GM12801 (cell line): ENCODE data around the gene RPH3AL.

ENCODE experiments used
- TF ChIP-seq, protein P1 (sequence below): IDR thresholded peaks from one replicate; pipeline ENCODE4 v1.5.1; 2011; ENCODE audit warnings: control low read depth; ENCODE audit not compliant: insufficient read length; ENCODE audit errors: extremely low read depth

Gene RPH3AL

DNA sequence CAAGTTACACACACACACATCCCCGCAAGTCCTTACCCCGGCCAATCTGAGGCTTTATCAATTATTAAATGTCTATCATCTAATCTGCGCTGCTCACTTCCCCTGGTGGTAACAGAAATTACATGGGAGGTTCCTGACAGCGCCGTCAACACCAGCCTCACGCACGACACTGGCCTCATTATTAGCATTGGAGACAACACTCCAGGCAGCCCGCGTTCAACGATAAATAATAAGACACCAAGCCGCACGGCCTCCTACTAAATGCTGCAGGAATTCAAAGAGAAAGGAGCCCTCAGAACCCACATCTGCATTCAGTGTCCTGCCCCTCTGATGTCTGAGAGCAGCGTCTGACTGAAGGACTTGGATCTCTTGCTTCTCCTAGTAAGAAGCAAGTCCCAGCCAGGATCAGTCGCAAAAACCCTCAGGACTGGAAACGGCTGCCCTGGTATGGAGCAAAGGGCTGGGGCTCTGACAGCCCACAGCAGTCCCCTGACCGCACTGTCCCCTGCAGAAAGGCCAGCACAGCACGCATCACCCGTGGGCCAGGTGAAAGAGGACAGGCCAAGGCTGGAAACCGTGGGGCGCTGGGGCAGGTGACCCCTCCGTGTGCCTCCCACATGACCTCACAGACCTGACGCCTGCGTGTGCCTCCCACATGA, 7.6 kb upstream of the RPH3AL start:
- TF ChIP-seq, protein P1, sequence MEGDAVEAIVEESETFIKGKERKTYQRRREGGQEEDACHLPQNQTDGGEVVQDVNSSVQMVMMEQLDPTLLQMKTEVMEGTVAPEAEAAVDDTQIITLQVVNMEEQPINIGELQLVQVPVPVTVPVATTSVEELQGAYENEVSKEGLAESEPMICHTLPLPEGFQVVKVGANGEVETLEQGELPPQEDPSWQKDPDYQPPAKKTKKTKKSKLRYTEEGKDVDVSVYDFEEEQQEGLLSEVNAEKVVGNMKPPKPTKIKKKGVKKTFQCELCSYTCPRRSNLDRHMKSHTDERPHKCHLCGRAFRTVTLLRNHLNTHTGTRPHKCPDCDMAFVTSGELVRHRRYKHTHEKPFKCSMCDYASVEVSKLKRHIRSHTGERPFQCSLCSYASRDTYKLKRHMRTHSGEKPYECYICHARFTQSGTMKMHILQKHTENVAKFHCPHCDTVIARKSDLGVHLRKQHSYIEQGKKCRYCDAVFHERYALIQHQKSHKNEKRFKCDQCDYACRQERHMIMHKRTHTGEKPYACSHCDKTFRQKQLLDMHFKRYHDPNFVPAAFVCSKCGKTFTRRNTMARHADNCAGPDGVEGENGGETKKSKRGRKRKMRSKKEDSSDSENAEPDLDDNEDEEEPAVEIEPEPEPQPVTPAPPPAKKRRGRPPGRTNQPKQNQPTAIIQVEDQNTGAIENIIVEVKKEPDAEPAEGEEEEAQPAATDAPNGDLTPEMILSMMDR = no peak

DNA sequence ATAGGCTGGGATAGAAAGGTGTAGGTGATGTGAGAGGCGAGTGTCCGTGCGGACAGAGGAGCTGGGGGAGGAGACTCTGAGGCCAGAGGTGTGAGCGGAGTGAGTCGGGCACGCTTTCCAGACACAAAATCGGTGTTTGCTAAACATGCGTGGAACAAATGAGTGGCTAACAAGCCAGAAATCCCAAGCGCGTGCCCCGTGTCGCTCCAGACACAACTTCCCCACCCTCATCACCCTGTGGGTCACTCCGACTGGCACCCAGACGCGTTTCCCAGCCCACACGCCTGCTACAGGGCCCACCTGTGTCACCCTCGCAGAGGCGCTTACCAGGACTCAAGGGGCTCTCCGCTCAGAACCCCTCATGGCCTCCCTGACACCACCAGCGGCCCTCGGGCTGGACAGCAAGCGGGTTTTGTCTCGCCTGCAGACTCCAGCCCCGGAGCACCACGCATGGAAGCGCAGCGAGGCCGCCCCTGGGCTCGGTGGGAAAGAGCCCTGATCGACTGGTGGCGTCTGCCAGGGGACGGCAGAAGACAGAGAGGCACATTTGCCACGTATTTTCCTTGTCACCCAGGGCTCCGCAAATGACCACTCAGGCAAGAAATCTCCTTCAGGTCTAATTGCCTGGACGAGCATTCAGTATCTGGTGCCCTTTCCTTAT, 6.0 kb upstream of the RPH3AL start:
- TF ChIP-seq, protein P1 = no peak

DNA sequence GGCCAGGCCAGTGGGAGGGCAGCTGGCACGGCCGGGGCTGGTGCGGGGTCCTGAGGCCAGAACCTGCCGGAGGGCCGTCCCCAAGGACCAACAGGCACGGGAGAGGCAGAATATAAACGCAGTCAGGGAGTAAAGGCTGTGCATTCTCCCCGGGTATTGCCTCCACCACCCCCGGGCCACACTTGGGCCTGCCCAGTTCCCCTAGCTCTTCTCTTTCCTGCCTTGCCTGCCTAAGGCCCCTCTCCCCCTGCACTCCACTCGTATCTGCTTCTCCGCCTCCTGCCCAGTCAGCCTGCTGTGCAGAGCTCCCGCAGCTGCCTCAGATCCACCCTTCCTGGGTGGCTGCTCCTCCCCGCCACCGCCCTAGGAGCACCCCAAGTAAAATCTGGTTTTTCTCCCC, 5.0 kb upstream of the RPH3AL start:
- TF ChIP-seq, protein P1 = no peak

DNA sequence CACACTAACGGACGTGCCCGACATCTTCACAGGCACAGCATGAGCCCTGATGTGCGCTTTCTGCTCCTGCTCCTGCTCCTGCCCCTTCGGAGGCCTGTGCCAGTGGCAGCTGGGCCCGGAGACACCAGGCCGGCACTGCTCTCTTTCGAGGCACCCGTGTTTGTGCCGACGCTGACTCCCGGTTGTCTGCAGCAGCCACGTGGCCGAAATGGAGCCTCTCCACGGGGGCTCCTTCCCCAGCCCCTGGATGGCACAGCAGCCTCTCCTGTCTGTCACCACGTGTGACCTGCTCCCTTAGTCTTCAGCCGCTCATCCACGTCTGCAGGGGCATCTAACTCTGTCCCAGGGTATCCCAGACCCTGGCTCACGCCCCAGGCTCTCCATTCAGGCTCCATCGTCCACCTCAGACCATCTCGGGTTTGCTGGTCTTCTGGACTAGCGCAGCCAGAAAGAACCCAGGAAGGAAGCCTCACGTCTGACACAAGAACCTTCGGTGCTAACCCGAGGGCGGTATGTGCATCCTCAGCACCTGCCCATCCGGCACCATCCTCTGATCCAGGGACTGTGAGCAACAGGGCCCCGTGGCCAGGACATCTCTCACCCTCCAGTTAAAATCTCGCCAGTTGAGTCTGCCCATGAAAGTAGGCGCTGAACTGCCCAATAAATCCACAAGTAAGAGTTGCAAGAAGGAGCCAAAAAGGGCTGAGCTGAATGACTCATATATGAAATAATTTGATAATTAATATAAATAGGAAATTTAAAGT, 4.2 kb upstream of the RPH3AL start:
- TF ChIP-seq, protein P1 = no peak

DNA sequence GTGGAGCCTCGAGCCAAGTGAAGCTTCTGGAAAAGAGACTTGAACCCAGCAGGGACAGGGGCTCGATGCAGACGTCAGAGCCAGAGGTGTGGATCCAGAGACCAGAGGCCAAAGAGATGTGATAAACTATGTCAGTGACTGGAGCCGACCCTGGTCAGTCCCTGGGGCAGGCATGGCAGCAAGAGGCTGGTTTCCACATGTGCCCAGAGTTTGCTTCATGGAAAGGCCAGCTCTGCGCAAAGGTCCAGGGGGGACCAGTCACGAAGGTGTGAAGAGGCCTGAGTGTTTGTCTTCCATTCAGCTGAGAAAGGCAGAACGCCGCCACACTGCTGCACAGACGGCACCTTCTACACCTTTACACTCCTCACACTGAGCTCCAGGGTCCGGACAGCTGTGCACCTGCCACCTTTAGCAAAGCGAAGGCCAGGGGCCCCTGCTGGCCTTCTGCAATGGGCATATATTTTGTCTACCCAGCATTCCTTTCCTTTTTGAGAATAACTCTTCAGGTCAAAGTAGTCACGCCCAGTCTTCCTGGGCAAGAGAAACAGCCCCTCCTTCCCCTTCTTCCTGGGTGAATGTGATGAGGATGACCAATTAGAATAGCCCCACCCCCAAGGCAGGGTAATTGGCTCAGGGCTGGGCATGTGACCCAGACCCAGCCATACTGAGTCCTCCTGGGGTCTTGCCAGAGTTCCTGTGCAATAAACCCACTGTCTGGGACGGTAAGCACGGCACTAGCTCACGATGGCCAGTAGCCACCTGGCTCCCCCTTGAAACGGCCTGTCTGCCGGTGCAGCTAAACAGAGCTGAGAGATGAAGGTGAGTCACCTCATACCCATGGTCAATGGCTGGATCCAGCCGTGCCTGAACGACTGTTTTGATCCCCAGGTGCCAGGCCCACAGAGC, 2.3 kb upstream of the RPH3AL start:
- TF ChIP-seq, protein P1 = no peak

DNA sequence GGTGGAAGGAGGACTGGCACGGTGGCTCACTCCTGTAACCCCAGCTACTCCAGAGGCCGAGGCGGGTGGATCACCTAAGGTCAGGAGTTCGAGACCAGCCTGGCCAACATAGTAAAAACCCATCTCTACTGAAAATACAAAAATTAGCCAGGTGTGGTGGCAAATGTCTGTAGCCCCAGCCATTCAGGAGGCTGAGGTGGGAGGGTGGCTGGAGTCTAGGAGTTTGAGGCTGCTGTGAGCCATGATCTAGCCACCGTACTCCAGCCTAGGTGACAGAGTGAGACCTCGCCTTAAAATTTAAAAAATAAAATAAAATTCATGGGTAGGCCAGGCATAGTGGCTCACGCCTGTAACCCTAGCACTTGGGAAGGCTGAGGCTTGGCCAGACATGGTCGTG, 1.2 kb upstream of the RPH3AL start:
- TF ChIP-seq, protein P1 = no peak
